Left cardiac atrium (tissue), 4 donors: ENCODE measurements around the gene FUT6. TPM values are rescaled to one million over a fixed set of nuclear protein-coding genes. Genes with fewer than 3 reads are reported as not detected.
A peak's percentile ranks its signal among the peaks of the same experiment; 100 is the strongest.

ENCODE experiments used
- ATAC-seq, 2 donors: fragments of 200-7000 bp; cut with Tn5 transposase; one replicate each; pipeline ENCODE4 v1.9.1; 2020; ENCODE audit warnings: mild to moderate bottlenecking in 2 of 2, moderate library complexity in 2 of 2
- DNase-seq: peaks from one replicate; pipeline ENCODE4 v3.0.0-alpha.2; 2020
- intact Hi-C, 2 donors: fragments of 100-400 bp; cut with DNase I; formaldehyde crosslinking; loops; one replicate each; pipeline versions ENCODE4 v1.14.1 to v1.15.1; 2022 to 2023
- total RNA-seq, 2 donors: library from RNA; stranded (reverse); fragmentation: NEBNext Ultra II Directional; extraction: Animal tissue kit (Norgen Biotek cat#: 25700); gene quantifications; one replicate each; pipeline ENCODE4 v1.2.1, GENCODE V29; 2021
- donor health status: DM: no; HTN: yes; CAD: no.
- donor health status: DM: no; HTN: yes; CAD: no; lungs with severe emphysema.
- donor health status: DM: yes; HTN: yes; CAD: no.
- donor health status: Dilated cardiomyopathy.

FUT6 gene
- total RNA-seq, 2 donors from 2014 or later, result not detected

DNA sequence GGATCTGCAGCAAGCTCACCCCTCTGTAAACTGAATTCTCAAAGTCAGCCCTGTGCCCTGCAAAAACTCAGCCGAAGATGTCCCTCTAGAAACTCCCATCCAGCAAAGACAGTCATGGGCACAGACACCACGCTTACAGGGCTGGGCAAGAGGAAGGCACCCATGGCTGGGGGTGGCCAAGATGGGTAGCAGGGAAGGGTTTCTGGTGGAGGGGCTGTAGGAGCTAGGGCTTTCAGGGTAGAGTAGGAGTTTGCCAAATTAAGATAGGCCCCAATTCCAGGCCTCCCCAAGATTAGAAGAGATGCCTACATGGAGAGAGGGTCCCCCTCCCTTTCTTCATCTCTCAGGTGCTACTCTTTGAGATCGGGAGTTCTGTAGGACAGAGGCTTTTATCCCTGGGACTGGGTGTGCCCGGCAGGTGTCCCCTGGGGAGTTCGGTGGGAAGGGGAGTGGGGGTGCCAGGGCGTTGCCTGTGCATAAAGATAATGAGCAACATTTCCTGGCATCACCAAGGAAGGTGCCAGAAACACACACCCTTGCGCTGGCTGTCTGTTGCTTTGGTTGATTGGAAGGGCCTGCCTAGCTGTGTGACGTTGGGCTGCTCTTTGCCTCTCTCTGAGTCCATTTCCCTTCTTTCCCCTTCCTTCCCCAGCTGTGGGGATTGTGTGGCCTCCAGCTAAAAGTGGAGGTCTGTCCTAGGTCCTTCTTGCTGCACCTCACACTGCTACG, 25.2 kb downstream of the FUT6 start:
- intact Hi-C loops, result no loop called here
- no peak for ATAC-seq
- no peak for DNase-seq

DNA sequence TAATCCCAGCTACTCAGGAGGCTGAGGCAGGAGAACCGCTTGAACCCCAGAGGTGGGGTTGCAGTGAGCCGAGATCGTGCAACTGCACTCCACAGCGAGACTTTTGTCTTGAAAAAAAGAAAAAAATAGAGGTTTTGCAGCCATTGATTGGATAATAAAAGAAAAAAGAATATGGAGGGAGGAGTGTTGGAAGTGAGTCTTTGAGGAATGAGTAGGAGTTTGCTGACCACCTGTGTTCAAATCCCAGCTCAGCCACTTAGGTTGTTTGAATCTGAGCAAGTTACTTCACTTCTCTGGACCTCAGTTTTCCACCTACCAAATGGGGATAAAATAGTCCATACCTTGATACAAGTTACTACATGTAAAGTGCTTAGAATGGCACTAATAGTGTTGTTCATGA, 28.4 kb downstream of the FUT6 start:
- intact Hi-C loops, result no loop called here
- DNase-seq, result no peak
- ATAC-seq, result no peak

DNA sequence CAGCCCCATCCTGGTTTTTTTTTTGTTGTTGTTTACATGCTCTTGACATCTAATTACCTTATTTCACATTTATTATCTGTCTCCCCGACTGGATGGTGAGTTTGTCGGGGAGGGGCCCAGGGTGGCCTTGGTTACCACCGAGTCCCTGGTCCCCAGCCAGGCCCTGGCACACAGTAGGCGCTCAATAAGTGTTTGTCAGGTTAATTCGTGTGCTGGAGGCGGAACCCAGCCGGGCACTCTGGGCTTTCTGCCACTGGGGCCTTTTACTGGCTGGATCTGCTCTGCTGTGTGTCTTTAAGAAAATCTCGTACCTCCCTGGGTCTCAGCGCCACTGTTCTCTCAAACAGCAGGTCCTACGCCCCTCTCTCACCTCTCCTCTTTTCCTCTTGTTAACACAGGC, 30.0 kb downstream of the FUT6 start:
- intact Hi-C loops, result loop anchor here in 1 of 2 donors (10.0 kb wide), 1 partner anchor 165 kb away; the partner anchor contains the start of gene RANBP3
- no peak for DNase-seq
- ATAC-seq, result no peak

DNA sequence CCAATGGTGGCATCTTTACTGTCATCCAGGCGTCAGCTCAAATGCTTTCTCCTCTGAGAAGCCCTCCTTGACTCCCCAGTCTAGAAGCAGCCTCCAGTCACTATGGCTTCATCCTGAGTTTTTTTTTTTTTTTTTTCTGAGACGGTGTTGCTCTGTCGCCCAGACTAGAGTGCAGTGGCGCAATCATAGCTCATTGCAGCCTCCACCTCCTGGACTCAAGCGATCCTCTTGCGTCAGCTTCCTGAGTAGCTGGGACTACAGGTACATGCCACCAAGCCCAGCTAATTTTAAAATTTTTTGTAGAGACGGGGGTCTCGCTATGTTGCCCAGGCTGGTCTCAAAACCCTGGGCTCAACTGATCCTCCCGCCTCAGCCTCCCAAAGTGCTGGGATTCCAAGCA, 30.4 kb downstream of the FUT6 start:
- DNase-seq (no peak), ATAC-seq (no peak)
- intact Hi-C loops, result loop anchor here in 1 of 2 donors (10.0 kb wide), 1 partner anchor 166 kb away; the partner anchor contains the start of gene RANBP3

DNA sequence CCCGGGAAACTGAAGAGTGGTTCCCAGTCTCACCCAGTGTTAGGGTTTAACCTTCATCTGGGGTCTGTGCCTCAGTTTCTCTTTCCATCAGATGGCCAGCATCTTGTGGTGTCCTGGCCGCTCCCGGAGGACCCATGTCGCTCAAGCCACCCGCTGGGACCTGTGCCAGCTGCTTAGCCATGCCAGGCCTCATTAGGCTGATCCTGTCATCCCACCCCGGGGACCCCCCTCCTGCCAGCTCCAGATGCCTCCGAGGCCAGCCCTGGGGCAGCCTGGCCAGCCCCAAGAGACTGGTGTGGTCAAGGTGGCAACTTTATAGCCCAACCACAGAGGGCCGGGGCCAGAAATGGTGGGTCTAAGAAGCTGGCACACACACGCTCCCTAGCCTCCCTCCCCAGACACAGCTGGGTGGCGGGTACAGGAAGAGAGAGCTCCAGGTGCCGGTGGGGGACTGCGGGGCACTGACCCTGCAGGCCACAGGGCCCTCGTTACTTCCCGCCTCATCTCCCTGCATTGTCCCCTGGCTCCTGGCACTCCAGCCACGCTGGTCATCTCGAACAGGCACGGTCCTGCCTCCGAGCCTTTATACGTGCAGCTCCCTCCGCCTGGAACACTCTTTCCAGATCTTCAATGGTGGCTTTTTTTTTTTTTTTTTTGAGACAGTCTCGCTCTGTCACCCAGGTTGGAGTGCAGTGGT, 31.2 kb downstream of the FUT6 start:
- DNase-seq (peak; percentile 23), ATAC-seq (no peak)
- intact Hi-C loops, result loop anchor here in 1 of 2 donors (10.0 kb wide), 1 partner anchor 167 kb away; the partner anchor contains the start of gene RANBP3

DNA sequence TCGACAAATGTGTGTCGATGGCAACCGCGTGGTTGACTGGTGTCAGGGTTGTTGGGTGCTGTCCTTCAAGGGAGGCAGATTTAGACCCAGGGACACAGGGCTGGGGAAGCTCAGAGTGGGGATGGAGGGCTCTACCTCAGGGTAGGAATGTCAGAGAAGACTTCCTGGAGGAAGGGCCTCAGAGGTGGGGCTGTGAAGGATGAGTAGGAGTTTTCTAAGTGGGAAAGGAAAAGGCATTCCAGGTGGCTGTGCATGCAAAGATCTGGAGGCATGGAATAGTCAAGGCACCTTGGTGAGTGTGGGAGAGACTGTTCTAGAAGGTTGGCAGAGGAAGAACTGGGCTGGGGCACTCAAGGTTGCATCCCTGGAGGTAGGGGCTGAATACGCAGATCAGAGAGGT, 32.6 kb downstream of the FUT6 start:
- ATAC-seq (no peak), DNase-seq (no peak)
- intact Hi-C loops, result loop anchor here in 1 of 2 donors (10.0 kb wide), 1 partner anchor 168 kb away; the partner anchor contains the start of gene RANBP3

DNA sequence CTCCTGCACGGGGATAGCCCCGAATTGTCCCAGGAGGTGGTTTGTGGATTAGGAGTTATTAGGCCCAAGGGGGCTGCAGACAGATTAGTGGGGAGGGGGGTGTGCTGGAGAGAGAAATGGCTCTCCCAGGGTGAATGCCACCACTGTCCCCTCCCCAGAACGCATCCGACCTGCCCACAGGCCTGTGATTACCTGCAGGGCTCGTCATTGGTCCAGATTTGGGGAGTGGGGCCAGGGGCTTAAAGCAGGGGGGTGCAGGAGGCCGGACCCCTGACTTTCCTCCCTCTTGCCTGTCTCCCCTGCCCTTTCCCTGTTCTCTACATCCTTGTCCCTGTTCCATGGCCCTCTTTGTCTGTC, 33.4 kb downstream of the FUT6 start:
- ATAC-seq, result no peak
- no peak for DNase-seq
- intact Hi-C loops, result loop anchor here in 1 of 2 donors (10.0 kb wide), 1 partner anchor 169 kb away; the partner anchor contains the start of gene RANBP3

DNA sequence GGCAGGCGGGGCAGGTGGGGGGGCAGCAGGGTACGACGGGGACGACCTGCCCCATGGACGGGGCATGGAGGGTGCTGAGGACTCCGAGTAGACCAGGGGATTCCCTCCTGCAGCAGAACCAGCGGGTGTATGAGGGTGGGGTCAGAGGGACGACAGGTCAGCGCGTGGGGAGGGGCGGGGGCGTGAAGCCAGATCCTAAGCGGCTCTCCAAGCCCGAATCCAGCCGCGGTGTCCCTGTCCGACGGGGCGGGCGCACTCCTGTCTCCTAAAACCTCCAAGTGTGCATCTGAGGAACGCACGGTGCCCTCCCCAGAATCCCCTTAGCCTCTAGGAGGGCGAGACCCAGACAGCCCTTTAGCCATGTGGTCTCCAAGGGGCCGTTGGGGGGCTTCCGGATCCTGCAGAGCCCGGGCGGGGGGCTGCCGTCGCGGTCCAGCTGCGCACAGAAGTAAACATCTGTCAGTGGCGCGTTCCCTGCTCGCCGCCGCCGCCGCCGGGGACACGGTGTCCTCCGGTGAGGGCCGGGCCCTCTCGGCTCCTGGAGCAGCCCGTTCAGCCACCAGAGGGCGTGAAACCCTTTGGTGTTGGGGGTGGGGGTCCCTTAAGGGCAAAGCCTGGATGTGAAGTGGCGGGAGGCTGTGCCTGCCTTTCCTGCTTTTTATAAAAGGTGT, 33.9 kb downstream of the FUT6 start:
- DNase-seq (peak; percentile 77), ATAC-seq (peak; percentile 46 to 58)
- intact Hi-C loops, result loop anchor here in 1 of 2 donors (2.0 to 10.0 kb wide), 2 partner anchors 89 to 169 kb away; partner anchors contain the start of gene RANBP3

DNA sequence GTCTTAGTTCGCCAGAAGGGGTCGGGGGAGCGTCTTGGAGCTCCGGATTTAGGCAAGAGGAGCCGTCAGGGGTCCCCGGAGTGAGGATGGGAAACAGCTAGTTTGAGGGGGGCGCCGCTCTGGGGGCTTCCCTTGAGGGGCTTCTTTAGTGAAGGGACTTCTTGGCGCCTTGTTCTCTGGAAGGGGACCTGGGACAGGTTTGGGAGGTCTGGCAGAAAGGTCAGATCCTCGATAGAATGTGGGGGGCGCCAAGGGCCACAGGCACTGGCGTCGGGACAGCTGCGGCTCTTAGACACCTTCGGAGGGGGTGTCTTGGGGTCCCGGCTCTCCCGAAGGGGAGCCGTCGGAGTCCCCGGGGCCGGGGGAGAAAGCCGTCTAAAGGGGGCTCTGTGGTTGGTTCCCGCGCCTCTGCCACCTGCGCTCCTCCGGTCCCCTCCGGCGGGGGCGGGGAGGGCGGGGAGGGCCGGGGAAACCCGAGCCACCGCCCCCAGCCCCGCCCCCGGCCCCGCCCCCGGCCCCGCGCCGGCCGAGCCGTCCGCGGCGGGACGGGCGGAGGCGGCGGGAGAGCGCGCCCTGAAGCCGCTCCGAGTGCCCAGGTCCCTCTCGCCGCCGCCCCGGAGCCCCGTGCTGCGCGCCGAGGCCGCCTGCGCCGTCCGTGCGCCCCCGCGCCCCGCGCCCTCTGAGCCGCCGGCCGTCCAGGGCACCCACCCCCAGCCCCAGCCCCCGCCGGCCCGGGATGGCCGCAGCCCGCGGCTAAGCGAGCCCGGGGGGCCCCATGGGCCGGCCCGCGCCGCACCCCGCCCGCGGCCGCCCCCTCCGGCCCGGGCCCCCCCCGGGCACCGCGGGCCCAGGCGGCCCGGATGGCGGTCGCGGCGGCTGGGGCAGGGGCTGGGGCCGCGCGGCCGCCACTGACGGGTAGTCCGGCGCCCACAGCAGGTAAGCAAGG, 34.7 kb downstream of the FUT6 start, which contains the start of gene NRTN:
Gene NRTN, plus strand, starts transcription at position 552 of the 946 bp plus-strand sequence. CDS start 19,099 bp downstream, outside the sequence.
- ATAC-seq, result peak; percentile 61 to 67
- no peak for DNase-seq
- intact Hi-C loops, result loop anchor here (2.0 to 10.0 kb wide), 3 partner anchors 88 to 170 kb away; partner anchors contain the start of gene RANBP3 (in 1 of the 2)

DNA sequence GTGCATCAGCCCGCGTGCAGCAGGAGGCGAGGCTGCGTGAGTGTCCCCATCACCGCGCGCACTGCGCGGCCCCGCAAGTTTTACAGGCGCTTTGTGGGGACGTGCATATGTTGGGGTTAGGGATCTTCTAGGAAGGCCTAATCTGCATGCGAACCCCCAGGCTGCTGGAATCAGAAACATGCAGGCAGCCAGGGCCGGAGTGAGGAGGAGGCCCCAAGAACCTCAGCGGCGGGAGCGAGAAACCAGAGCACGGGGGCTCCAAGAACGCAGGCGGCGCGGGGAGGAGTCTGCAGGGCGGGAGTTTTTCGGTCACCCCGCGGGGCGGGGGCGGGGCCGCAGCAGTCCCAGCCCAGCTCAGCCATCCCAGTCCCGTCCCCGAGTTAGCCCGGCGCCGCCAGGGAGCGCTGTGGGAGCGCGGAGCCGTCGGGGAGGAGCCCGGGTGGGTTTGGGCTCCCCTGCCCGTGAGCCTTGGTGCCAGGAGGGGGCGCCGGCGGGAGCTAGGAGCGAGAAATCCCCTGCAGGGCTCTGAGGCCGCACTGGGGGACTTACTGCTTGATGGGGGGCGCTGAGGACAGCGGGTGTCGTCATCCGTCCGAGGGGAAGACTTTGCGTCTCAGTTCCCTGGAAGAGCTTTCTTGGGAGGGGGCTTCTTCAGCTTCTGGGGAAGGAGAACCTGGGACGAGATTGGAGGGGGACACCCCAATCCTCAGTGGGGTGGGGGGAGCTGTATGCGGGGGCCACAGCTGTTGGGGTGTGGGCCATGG, 35.6 kb downstream of the FUT6 start:
- ATAC-seq (peak; percentile 88 to 90), DNase-seq (peak; percentile 89)
- intact Hi-C loops, result loop anchor here (2.0 to 10.0 kb wide), 3 partner anchors 88 to 171 kb away; partner anchors contain the start of gene RANBP3 (in 1 of the 2)

DNA sequence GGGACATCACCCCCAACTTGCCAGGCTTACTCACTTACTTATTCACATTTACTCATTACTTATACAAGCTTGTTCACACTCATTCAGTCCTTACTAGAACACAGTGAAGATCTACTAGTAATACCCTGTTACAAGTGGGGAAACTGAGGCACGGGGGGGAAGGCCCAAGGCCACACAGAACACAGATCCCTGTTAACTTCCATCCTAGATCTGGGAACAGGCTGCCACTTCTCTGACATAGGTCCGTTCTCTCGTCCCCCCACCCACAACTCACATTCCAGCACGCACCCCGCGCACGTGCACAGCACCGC, 36.1 kb downstream of the FUT6 start:
- ATAC-seq (no peak), DNase-seq (no peak)
- intact Hi-C loops, result loop anchor here (5.0 to 10.0 kb wide), 2 partner anchors 89 to 171 kb away; partner anchors contain the start of gene RANBP3 (in 1 of the 2)

DNA sequence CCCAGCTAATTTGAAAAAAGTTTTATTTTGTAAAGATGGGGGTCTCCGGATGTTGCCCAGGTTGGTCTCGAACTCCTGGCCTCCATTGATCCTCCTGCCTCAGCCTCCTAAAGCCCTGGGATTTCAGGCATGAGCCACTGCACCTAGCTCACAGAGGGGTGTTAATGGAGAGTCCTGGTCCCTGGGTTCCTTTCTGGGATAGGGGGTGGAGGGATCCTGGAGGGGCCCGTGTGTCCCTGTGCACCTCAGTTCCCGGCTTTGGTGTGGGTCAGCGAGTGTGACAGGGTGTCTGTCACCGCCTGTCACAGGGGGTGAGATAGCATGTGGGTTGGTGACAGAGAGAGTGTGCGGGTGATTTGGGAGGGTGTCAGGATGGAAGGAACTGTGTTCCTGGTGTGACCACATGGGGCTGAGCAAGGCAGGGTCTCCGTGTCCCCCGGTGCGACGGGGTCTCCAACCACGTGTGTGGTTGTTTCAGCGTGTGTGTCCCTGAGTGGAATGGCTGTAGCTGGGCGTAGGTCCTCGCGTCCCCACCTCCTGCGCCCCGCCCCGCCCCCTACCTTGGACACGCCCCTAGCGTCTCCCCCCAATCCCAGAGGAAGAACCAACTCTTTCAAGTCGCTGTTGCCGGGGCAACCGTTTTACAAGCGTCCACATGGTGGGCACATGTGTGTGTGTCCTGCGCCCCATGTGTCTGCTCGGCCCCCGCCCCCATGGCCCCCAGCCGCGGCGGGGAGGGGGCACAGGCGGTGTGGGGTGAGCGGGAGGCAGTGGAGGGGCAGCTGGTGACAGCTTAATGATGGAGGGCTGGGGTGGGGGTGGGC, 37.5 kb downstream of the FUT6 start:
- intact Hi-C loops, result loop anchor here (5.0 to 10.0 kb wide), 2 partner anchors 90 to 173 kb away; partner anchors contain the start of gene RANBP3 (in 1 of the 2)
- no peak for ATAC-seq
- DNase-seq, result peak; percentile 64

DNA sequence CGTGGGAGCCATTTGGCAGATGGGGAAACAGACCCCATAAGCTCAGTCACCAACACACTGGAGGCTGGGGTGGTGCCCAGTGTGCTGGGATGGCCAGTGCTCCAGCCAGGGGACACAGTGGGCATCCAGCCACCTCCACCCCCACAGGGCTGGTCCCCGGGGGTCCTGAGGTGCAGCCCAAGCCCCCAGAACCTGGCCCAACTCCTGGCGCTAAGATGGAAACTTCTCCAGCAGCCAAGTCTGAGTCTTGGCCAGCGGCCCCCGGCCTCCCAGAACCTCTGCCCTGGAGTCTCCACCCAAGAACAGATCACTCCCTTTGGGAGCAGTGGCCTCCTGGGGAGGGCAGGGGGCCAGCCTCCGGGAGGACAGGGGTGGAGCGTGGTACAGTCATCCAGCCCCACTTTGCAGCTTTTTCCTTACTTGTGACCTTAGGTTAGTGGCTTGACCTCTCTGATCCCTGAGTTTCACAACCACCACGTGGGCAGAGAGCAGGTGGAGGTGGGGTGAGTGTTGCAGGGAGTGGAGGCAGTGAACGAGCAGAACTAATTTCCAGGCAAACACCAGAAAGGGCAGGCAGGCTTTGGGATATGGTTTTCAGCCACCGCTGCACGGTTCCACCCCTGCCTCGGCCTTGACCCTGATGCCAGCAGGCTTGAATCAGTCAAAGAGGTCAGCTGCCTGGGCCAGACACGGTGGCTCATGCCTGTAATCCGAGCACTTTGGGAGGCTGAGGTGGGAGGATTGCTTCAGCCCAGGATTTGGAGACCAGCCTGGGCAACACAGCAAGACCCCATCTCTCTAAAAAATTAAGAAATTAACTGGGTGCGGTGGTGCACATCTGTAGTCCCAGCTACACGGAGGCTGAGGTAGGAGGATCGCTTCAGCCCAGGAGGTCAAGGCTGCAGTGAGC, 38.9 kb downstream of the FUT6 start:
- no peak for DNase-seq
- intact Hi-C loops, result loop anchor here (5.0 to 10.0 kb wide), 2 partner anchors 92 to 174 kb away; partner anchors contain the start of gene RANBP3 (in 1 of the 2)
- ATAC-seq, result no peak

DNA sequence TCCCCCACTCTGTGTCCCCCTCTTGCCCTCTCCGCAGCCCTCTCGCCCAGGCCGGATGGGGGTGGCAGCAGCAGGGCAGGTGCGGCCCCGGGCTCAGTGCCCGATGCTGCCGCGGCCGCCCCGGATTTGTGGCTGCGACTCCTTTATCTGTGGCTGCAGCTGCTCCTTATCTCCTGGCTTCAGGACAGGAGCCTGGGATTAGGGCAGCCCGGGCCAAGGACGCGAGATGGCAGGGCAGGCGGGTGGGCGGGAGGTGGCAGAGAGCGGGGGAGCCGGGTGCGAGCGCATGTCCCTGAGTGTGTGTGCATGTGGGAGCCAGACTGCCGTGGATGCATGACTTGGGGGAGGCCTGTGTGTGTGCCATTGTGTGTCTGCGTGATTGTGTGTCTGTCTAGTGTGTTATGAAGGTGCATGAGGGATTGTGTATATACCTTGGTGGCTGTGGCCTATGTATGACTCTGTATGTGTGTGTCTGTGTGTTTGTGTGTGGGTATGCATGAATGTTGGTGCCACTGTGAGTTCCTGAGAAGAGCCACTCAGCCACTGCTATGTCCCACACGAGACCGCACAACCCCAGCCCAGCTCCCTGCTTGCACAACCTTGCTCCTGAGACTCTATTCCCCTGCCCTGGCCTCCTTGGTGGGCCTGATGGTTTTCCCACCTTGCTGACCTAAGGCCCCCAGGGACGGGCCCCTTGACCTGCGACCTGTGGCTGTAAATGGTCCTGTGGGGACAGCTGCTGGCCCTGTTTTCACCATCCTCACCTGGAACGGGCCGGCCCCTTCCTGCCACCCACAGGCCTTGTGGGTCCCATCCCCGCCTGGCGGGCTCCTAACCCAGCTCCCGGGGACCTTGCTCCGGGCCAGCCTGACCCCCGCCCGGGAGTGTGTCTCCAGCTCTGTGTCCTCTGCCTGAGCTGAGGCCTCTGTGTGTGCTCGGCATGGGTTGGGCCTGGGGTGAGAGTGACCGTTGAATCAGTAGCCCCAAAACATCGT, 40.0 kb downstream of the FUT6 start:
- peak; percentile 71 for DNase-seq
- intact Hi-C loops, result loop anchor here (5.0 to 10.0 kb wide), 2 partner anchors 93 to 175 kb away; partner anchors contain the start of gene RANBP3 (in 1 of the 2)
- peak; percentile 55 to 58 for ATAC-seq
